RWPE2 (cell line): Measurements from ENCODE around the gene CT47C1.

Experiments
- ATAC-seq: fragments of 200-7000 bp; cut with Tn5 transposase; 3 replicates; pipeline ENCODE4 v1.9.1; 2021; ENCODE audit warnings: low read depth
- DNase-seq: peaks from one replicate; pipeline ENCODE4 v3.0.0-alpha.2; 2020; ENCODE audit warnings: low spot score
- H3K27ac ChIP-seq: fragments of 450-650 bp; 2 replicates; pipeline ENCODE4 v1.5.1; 2017; ENCODE audit warnings: mild to moderate bottlenecking; ENCODE audit not compliant: poor library complexity, severe bottlenecking
- H3K27me3 ChIP-seq: fragments of 250-450 bp; sonication (Bioruptor Pico); 2 replicates; pipeline ENCODE4 v1.5.1; 2021; ENCODE audit warnings: mild to moderate bottlenecking, moderate library complexity; ENCODE audit not compliant: insufficient read depth, poor library complexity, severe bottlenecking
- H3K36me3 ChIP-seq: fragments of 250-450 bp; sonication (Bioruptor Pico); 2 replicates; pipeline ENCODE4 v1.5.1; 2020; ENCODE audit warnings: low read depth, mild to moderate bottlenecking, moderate library complexity
- H3K4me1 ChIP-seq: fragments of 250-450 bp; sonication (Bioruptor Pico); 2 replicates; pipeline ENCODE4 v1.5.1; 2021; ENCODE audit warnings: mild to moderate bottlenecking, moderate library complexity; ENCODE audit not compliant: insufficient read depth, poor library complexity, severe bottlenecking
- H3K4me3 ChIP-seq: fragments of 250-450 bp; sonication (Bioruptor Pico); 2 replicates; pipeline ENCODE4 v1.5.1; 2021; ENCODE audit warnings: mild to moderate bottlenecking, moderate library complexity; ENCODE audit not compliant: severe bottlenecking
- H3K9me3 ChIP-seq: fragments of 250-450 bp; sonication (Bioruptor Pico); 2 replicates; pipeline ENCODE4 v1.5.1; 2021; ENCODE audit warnings: mild to moderate bottlenecking, moderate library complexity; ENCODE audit not compliant: severe bottlenecking
- CTCF ChIP-seq: fragments of 450-650 bp; IDR thresholded peaks from one replicate; pipeline ENCODE4 v1.5.1; 2017; ENCODE audit warnings: mild to moderate bottlenecking, moderate library complexity; ENCODE audit not compliant: poor library complexity, severe bottlenecking

Gene CT47C1

GRCh38 chrX:119073911-119074310, 1.1 kb downstream of the CT47C1 start:
- Histone ChIP-seq H3K9me3 (no peaks in the 10 kb centered on the region), H3K4me3 (no peak overlapping the region), H3K27ac (no peak overlapping the region), H3K36me3 (no peaks in the 10 kb centered on the region), H3K4me1 (no peaks in the 10 kb centered on the region), H3K27me3 (no peaks in the 10 kb centered on the region)
- ATAC-seq: no peak
- no peak for DNase-seq
- TF ChIP-seq CTCF: no peak

GRCh38 chrX:119075270-119076025, 2.7 kb downstream of the CT47C1 start:
- TF ChIP-seq CTCF: no peak
- H3K36me3 ChIP-seq: no peaks in the 10 kb centered on the region
- H3K4me1 ChIP-seq: no peaks in the 10 kb centered on the region
- ATAC-seq (no peak), DNase-seq (no peak)
- H3K27ac ChIP-seq: no peak overlapping the region
- H3K9me3 ChIP-seq: no peaks in the 10 kb centered on the region
- no peaks in the 10 kb centered on the region for H3K27me3 ChIP-seq
- no peak overlapping the region for H3K4me3 ChIP-seq

- Histone ChIP-seq H3K27me3 (no peaks in the 10 kb centered on the region), H3K27ac (no peak overlapping the region), H3K9me3 (no peaks in the 10 kb centered on the region), H3K36me3 (no peaks in the 10 kb centered on the region), H3K4me3 (no peak overlapping the region), H3K4me1 (no peaks in the 10 kb centered on the region)
- no peak for TF ChIP-seq CTCF
- ATAC-seq (no peak), DNase-seq (no peak)
These were observed 9.5 kb downstream of the CT47C1 start for GRCh38 chrX:119082278-119082677.

- Histone ChIP-seq H3K36me3 (no peaks in the 10 kb centered on the region), H3K4me3 (no peak overlapping the region), H3K27me3 (no peaks in the 10 kb centered on the region), H3K4me1 (no peaks in the 10 kb centered on the region), H3K9me3 (no peaks in the 10 kb centered on the region), H3K27ac (no peak overlapping the region)
- TF ChIP-seq CTCF: no peak
- ATAC-seq: no peak
- no peak for DNase-seq
These were observed 12.0 kb downstream of the CT47C1 start for GRCh38 chrX:119084766-119085165.

GRCh38 chrX:119087121-119087520, 14.3 kb downstream of the CT47C1 start:
- Histone ChIP-seq H3K27me3 (no peaks in the 10 kb centered on the region), H3K4me1 (no peaks in the 10 kb centered on the region), H3K27ac (no peak overlapping the region), H3K4me3 (no peak overlapping the region), H3K9me3 (no peaks in the 10 kb centered on the region), H3K36me3 (no peaks in the 10 kb centered on the region)
- TF ChIP-seq CTCF: no peak
- DNase-seq: no peak
- ATAC-seq: no peak
